HG03135 (cell line): ENCODE results near the gene NHSL2.

Experiments
- ATAC-seq: cut with Tn5 transposase; IDR thresholded peaks from one replicate; pipeline ENCODE4 v1.9.1; 2021; ENCODE audit warnings: mild to moderate bottlenecking, moderate library complexity; ENCODE audit not compliant: unreplicated experiment

Gene NHSL2

GRCh38 chrX:72016881-72017783 is 106.5 kb downstream of the NHSL2 start:
- no peak for ATAC-seq

- ATAC-seq, result peak; percentile 64
Observed at GRCh38 chrX:72018277-72019112, 107.8 kb downstream of the NHSL2 start.

- no peak for ATAC-seq
Observed at GRCh38 chrX:72019487-72019886, 108.8 kb downstream of the NHSL2 start.

- no peak for ATAC-seq
Observed at GRCh38 chrX:72020204-72020603, 109.6 kb downstream of the NHSL2 start.

GRCh38 chrX:72020788-72021187 is 110.1 kb downstream of the NHSL2 start:
- ATAC-seq, result no peak

- no peak for ATAC-seq
Observed at GRCh38 chrX:72021975-72022374, 111.3 kb downstream of the NHSL2 start.

- no peak for ATAC-seq
Observed at GRCh38 chrX:72023071-72023470, 112.4 kb downstream of the NHSL2 start.

GRCh38 chrX:72025236-72025770 is 114.7 kb downstream of the NHSL2 start:
- no peak for ATAC-seq

- no peak for ATAC-seq
Observed at GRCh38 chrX:72026341-72027023, 115.8 kb downstream of the NHSL2 start.

- ATAC-seq, result no peak
Observed at GRCh38 chrX:72027024-72027913, 116.6 kb downstream of the NHSL2 start.

- no peak for ATAC-seq
Observed at GRCh38 chrX:72027914-72028307, 117.3 kb downstream of the NHSL2 start.

- no peak for ATAC-seq
Observed at GRCh38 chrX:72028701-72029470, 118.2 kb downstream of the NHSL2 start.

GRCh38 chrX:72029483-72030411 is 119.1 kb downstream of the NHSL2 start:
- ATAC-seq, result no peak

- no peak for ATAC-seq
Observed at GRCh38 chrX:72030431-72030830, 119.8 kb downstream of the NHSL2 start.

GRCh38 chrX:72031118-72031517 is 120.5 kb downstream of the NHSL2 start:
- ATAC-seq, result no peak

- ATAC-seq, result no peak
Observed at GRCh38 chrX:72031634-72032033, 121.0 kb downstream of the NHSL2 start.

GRCh38 chrX:72037601-72038000 is 127.0 kb downstream of the NHSL2 start:
- ATAC-seq, result no peak

- no peak for ATAC-seq
Observed at GRCh38 chrX:72038016-72038415, 127.4 kb downstream of the NHSL2 start.
